HL-60/S4 treated with phorbol 12-myristate 13-acetate at 8.2 ng/mL for 4 days and 3 days (cell line): ENCODE measurements around the gene RRP9.

Experiments used
- in situ Hi-C: fragments of 300-500 bp; cut with MboI; formaldehyde crosslinking; loops from 2 replicates; pipeline ENCODE4 v1.15.0; 2022; ENCODE audit warnings: low sequenced_read_pairs

RRP9 gene

GRCh38 chr3:51955893-51956770 is 14.4 kb upstream of the RRP9 start:
- in situ Hi-C loops = no loop called here

GRCh38 chr3:51955175-51955892 is 13.6 kb upstream of the RRP9 start, which contains the start of gene GPR62:
Gene GPR62, plus strand, starts transcription at chr3:51955381. Its CDS starts 272 bp downstream, at chr3:51955653.
- in situ Hi-C loops = no loop called here

GRCh38 chr3:51954713-51955112 is 13.0 kb upstream of the RRP9 start:
- in situ Hi-C loops = no loop called here

GRCh38 chr3:51954105-51954504 is 12.4 kb upstream of the RRP9 start:
- in situ Hi-C loops = no loop called here

- in situ Hi-C loops = no loop called here
These were observed 11.7 kb upstream of the RRP9 start for GRCh38 chr3:51953445-51953844.

GRCh38 chr3:51950899-51951298 is 9.2 kb upstream of the RRP9 start:
- in situ Hi-C loops = no loop called here

GRCh38 chr3:51949121-51949520 is 7.4 kb upstream of the RRP9 start:
- in situ Hi-C loops = no loop called here

GRCh38 chr3:51948016-51948580 is 6.4 kb upstream of the RRP9 start:
- in situ Hi-C loops = no loop called here

GRCh38 chr3:51947215-51947900 is 5.7 kb upstream of the RRP9 start:
- in situ Hi-C loops = no loop called here

- in situ Hi-C loops = no loop called here
These were observed 5.1 kb upstream of the RRP9 start for GRCh38 chr3:51946796-51947195.

- in situ Hi-C loops = no loop called here
These were observed 4.4 kb upstream of the RRP9 start for GRCh38 chr3:51945926-51946705.

GRCh38 chr3:51945031-51945840 is 3.5 kb upstream of the RRP9 start:
- in situ Hi-C loops = no loop called here

- in situ Hi-C loops = no loop called here
These were observed 2.8 kb upstream of the RRP9 start for GRCh38 chr3:51944451-51945021.

GRCh38 chr3:51943451-51944391 is 2.0 kb upstream of the RRP9 start:
- in situ Hi-C loops = no loop called here

GRCh38 chr3:51942603-51943450 is 1.1 kb upstream of the RRP9 start:
- in situ Hi-C loops = no loop called here

- in situ Hi-C loops = no loop called here
These were observed 274 bp downstream of the RRP9 start for GRCh38 chr3:51941463-51941797.
